Activated naive CD4-positive, alpha-beta T cell treated with anti-CD3 and anti-CD28 coated beads, Interleukin-2, amount 50 U/mL, for 72 hours (primary cell): ENCODE data around the gene POU3F4. TPM values are rescaled to one million over a fixed set of nuclear protein-coding genes. Genes with fewer than 3 reads are reported as not detected.

Source experiments
- ATAC-seq, 2 donors: fragments of 150-1000 bp; cut with Tn5 transposase; 2 replicates each; pipeline ENCODE4 v1.10.0; 2021; ENCODE audit warnings: mild to moderate bottlenecking in 2 of 2, moderate library complexity in 2 of 2
- DNase-seq, 2 donors: peaks; one replicate each; pipeline ENCODE4 v3.0.0; 2021 to 2022; ENCODE audit warnings: low spot score in 2 of 2
- H3K27ac Mint-ChIP-seq, 2 donors: one replicate each; pipeline ENCODE4 v1.8.0; 2022; ENCODE audit warnings: mild to moderate bottlenecking in 2 of 2, mixed read lengths in 2 of 2
- H3K36me3 Mint-ChIP-seq, 2 donors: one replicate each; pipeline ENCODE4 v1.8.0; 2022; ENCODE audit warnings: mixed read lengths in 2 of 2
- H3K9me3 Mint-ChIP-seq, 2 donors: one replicate each; pipeline ENCODE4 v1.8.0; 2022; ENCODE audit warnings: mixed read lengths in 2 of 2
- total RNA-seq, 2 donors: library from RNA; stranded (reverse); gene quantifications; one replicate each; pipeline ENCODE4 v1.2.3, GENCODE V29; 2022

Gene POU3F4
- not detected for total RNA-seq

DNA sequence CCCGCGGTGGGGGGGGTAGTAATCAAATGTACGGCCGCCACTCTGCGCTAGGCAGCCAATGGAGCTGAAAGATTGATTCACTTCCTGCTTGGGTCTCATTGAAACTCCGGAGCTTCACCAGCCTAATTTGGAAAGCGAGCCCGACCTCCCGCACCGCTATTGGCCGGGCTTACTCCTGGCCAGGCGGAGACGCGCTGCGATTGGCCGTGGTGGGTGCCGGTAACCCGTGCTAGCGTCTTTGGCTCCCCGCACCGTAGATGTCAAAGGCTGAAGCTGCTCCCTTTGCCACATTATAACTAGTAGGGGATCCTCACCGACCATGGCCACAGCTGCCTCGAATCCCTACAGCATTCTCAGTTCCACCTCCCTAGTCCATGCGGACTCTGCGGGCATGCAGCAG lies at the start of gene POU3F4:
Gene POU3F4 (plus strand): TSS at position 285 of the 400 bp plus-strand sequence. CDS start 35 bp downstream, at position 320.
- Mint-ChIP-seq H3K9me3 (peaks cover 0 to 4% of the 10 kb centered on the region in 2 donors), H3K36me3 (peaks cover 11 to 24% of the 10 kb centered on the region in 2 donors), H3K27ac (no peak within 1 kb of the TSS)
- DNase-seq: no peak
- ATAC-seq: no peak

DNA sequence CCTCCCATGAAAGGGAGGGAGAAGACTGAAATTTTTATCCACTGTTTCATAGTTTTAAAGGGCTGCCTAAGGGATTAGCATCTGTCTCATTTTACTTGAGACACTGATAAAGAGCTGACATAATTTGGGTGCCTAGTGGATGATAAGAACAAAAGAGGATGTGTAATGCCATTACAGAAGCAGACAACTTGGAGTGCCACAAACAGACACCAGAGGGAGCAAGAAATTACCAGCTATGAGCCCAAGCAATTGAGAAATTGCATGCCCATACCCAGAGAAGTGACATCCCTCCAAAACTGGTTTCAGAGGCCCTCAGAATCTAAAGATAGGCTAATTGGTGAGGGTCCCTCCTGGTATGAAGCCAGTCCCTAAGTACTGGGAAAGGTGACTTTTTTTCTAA lies 38.5 kb upstream of the POU3F4 start:
- Mint-ChIP-seq H3K9me3 (peaks cover 0 to 3% of the 10 kb centered on the region in 2 donors), H3K27ac (no peak overlapping the region), H3K36me3 (no peaks in the 10 kb centered on the region)
- peak in 1 of 2 donors; percentile 1 for DNase-seq
- no peak for ATAC-seq

GRCh38 chrX:83495898-83496297 lies 12.2 kb upstream of the POU3F4 start:
- Mint-ChIP-seq H3K36me3 (no peaks in the 10 kb centered on the region), H3K27ac (no peak overlapping the region), H3K9me3 (no peaks in the 10 kb centered on the region)
- no peak for ATAC-seq
- DNase-seq: no peak

DNA sequence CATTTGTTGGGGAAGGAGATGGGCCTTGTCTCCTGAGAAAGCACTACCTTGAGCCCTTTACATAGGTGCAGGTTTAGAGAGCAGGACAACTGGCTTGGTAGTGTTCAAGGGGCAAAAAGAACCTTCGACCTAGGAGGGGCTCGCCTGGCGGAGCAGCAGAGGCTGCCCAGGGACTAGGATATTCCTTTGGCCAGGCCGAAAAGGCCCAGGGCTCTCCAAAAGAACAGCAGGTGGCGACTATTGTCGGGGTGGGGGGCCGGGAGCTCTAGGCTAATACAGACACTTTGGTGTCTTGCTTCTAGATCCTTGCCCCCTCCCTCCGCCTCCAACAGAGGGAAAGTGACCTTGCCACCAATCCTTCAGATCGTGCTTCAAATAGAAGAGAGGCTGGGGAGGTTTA lies 7.1 kb upstream of the POU3F4 start:
- ATAC-seq (no peak), DNase-seq (no peak)
- H3K27ac Mint-ChIP-seq: no peak overlapping the region
- peaks cover 0 to 4% of the 10 kb centered on the region in 2 donors for H3K36me3 Mint-ChIP-seq
- H3K9me3 Mint-ChIP-seq: no peaks in the 10 kb centered on the region

GRCh38 chrX:83501530-83501929 lies 6.6 kb upstream of the POU3F4 start:
- no peak for ATAC-seq
- no peak overlapping the region for H3K27ac Mint-ChIP-seq

DNA sequence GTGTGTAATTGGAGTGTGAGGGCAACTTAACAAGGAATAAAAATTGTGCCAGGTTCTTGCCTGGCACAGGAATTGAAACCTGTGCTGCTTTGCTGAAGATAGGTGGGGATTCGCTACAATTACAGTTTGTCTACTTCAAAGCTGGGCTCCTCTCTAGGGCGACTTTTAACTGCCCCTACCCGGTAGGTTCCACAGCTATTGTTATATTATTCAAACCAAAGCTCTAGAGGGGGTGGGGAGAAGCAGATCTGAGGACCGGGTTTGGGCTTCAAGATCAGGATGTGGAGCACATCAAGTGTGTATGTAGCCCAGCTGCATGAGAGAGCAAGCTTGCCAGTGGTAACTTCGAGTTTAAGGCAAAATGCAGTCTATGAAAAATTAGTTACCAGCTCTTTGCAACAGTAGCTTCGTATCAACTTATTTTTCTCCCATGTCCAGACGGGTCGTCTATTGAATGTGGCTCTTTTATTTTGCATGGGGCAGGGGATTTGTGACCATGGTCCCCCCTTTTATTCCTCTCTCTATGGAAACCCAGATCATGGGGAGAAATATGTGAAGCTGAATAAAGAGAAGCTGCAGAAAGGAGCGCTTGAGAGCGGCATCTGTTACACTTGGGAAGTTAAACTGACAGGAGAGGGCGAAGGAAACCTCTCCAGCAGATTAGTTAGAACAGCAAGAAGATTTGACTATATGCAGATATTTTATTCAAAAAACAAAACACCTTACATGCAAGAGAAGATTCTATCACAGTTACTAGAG lies 3.2 kb upstream of the POU3F4 start:
- peaks cover 8 to 22% of the 10 kb centered on the region in 2 donors for H3K36me3 Mint-ChIP-seq
- no peak for DNase-seq
- H3K9me3 Mint-ChIP-seq: peaks cover 0 to 4% of the 10 kb centered on the region in 2 donors
- H3K27ac Mint-ChIP-seq: no peak overlapping the region
- ATAC-seq: no peak

More at GRCh38 chrX:83501530-83501929, 6.6 kb upstream of the POU3F4 start:
- Mint-ChIP-seq H3K9me3 (no peaks in the 10 kb centered on the region), H3K36me3 (peaks cover 0 to 4% of the 10 kb centered on the region in 2 donors)
- DNase-seq: no peak

GRCh38 chrX:83508526-83509253 lies 600 bp downstream of the POU3F4 start:
- no peak for ATAC-seq
- H3K27ac Mint-ChIP-seq: no peak overlapping the region
- no peak for DNase-seq
- peaks cover 0 to 4% of the 10 kb centered on the region in 2 donors for H3K9me3 Mint-ChIP-seq
- peaks cover 11 to 24% of the 10 kb centered on the region in 2 donors for H3K36me3 Mint-ChIP-seq

GRCh38 chrX:83509254-83509801 lies 1.2 kb downstream of the POU3F4 start:
- peaks cover 11 to 24% of the 10 kb centered on the region in 2 donors for H3K36me3 Mint-ChIP-seq
- H3K9me3 Mint-ChIP-seq: peaks cover 0 to 4% of the 10 kb centered on the region in 2 donors
- ATAC-seq (no peak), DNase-seq (no peak)
- no peak overlapping the region for H3K27ac Mint-ChIP-seq

DNA sequence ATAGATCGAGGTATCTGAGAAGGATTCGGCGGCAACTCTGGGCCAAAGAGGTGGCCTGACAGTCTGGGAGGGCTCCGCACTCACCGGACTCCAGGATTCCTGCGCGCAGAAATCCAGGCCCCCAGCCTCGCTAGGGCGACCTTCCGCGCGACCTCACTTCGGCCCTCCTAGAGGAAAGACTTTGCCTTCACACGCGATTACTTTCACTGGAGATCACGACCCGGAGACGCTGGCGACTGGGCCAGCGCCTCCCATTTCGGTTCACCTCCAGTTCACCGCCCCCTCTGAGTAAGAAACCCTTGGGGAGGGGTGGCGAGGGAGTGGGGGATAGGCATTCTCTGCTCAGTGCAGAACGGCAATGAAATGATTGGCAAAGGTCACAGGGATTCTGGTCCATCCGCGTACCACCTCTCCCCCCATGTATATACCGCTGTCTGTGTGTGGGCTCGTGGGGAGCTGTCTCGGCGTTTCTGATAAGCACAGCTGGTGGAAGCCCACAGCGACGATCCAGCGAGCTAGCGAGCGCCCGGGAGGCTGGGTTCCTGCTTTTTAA lies 2.5 kb downstream of the POU3F4 start:
- ATAC-seq (no peak), DNase-seq (no peak)
- Mint-ChIP-seq H3K36me3 (peaks cover 11 to 24% of the 10 kb centered on the region in 2 donors), H3K9me3 (peaks cover 0 to 4% of the 10 kb centered on the region in 2 donors), H3K27ac (no peak overlapping the region)

- no peak for ATAC-seq
- Mint-ChIP-seq H3K27ac (no peak overlapping the region), H3K9me3 (peaks cover 0 to 4% of the 10 kb centered on the region in 2 donors)
Observed at GRCh38 chrX:83511208-83511607, 3.1 kb downstream of the POU3F4 start.

GRCh38 chrX:83512111-83512510 lies 4.0 kb downstream of the POU3F4 start:
- peaks cover 0 to 4% of the 10 kb centered on the region in 2 donors for H3K9me3 Mint-ChIP-seq
- peaks cover 11 to 24% of the 10 kb centered on the region in 2 donors for H3K36me3 Mint-ChIP-seq
- DNase-seq (no peak), ATAC-seq (no peak)
- H3K27ac Mint-ChIP-seq: no peak overlapping the region

More at GRCh38 chrX:83511208-83511607, 3.1 kb downstream of the POU3F4 start:
- no peak for DNase-seq
- H3K36me3 Mint-ChIP-seq: peaks cover 11 to 24% of the 10 kb centered on the region in 2 donors

- DNase-seq (no peak), ATAC-seq (no peak)
- H3K36me3 Mint-ChIP-seq: peaks cover 0 to 6% of the 10 kb centered on the region in 2 donors
- no peak overlapping the region for H3K27ac Mint-ChIP-seq
- H3K9me3 Mint-ChIP-seq: no peaks in the 10 kb centered on the region
Observed at GRCh38 chrX:83516597-83516996, 8.5 kb downstream of the POU3F4 start.

DNA sequence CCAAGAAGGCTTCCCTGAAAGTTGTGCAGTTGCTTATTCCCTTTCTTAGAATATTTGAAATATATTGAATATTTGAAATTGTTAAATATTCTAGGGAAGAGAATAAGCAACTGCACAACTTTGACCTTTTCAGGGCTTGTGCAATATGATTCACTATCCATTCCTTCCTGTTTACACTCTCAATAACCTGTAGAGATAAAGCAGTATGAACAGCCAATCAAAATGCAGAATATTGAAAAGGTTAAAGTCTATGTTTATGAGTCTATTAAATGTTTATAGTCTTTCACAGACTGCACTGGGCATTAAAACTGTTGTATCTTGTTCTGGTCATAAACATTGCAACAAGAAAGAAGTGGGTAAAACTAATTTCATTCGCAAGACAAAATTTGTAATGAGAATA lies 13.8 kb downstream of the POU3F4 start:
- H3K27ac Mint-ChIP-seq: no peak overlapping the region
- H3K9me3 Mint-ChIP-seq: no peaks in the 10 kb centered on the region
- H3K36me3 Mint-ChIP-seq: no peaks in the 10 kb centered on the region
- DNase-seq (no peak), ATAC-seq (no peak)

GRCh38 chrX:83529950-83530349 lies 21.9 kb downstream of the POU3F4 start:
- ATAC-seq (no peak), DNase-seq (no peak)
- Mint-ChIP-seq H3K36me3 (no peaks in the 10 kb centered on the region), H3K9me3 (no peaks in the 10 kb centered on the region), H3K27ac (no peak overlapping the region)

DNA sequence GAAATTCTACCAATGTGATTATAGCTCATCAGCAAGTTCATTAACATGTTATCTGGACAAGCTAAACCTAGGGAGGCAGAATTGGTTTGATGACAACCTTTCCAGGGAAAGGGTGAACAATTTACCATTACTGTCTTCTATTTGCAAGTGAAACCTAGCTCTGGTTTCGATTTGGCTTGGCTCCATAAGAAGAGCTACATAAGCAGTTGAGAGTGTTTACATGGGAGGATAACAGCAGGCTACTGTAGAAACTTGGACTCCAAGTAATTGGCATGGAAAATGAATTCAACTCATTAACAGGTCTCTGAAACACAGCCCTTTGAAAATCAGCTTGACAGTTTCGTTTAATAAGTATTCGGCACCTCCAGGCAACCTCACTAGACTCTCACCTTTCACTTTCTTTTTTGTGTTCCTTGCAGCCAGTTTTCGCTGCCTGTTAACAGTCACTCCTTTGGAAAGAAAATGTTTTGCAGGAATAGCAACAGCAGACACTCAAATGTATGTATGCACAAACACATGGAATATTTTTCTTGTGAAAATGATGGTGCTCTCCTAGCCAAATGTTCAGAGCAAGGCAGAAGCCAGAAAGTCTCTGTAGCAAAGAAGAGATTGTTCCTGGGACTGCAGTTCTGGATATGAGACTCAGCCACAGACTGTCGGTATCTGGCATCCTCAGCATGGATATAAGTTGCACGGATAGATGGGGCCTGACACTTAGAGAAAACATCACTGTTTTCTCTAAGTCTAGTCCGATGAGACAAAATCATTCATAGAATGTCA lies 27.5 kb downstream of the POU3F4 start:
- no peak for DNase-seq
- no peak overlapping the region for H3K27ac Mint-ChIP-seq

More for the DNA sequence above, 27.5 kb downstream of the POU3F4 start:
- Mint-ChIP-seq H3K36me3 (no peaks in the 10 kb centered on the region), H3K9me3 (no peaks in the 10 kb centered on the region)
- ATAC-seq: no peak
